PC-9 (cell line): ENCODE results near the gene ADGB. TPM values are rescaled to one million over a fixed set of nuclear protein-coding genes. Genes with fewer than 3 reads are reported as not detected.

Source experiments
- BruUV-seq: library from RNA; stranded (reverse); fragments of 400-500 nt; replicated peaks from 2 replicates; lab custom pipeline; 2021; lab: Mats Ljungman, UMichigan
- CTCF ChIA-PET: fragments of 300-600 bp; sonication (Branson Sonifier 250); formaldehyde crosslinking; loops from one replicate; lab custom pipeline; 2022; ENCODE audit warnings: antibody characterized with exemption; lab: Charles Lee
- POLR2A ChIA-PET: fragments of 300-600 bp; sonication (Branson Sonifier 250); formaldehyde crosslinking; loops from one replicate; lab custom pipeline; 2022; ENCODE audit warnings: antibody characterized with exemption; ENCODE audit not compliant: unreplicated experiment; lab: Charles Lee
- DNase-seq, 2 experiments: peaks; one replicate each; pipeline versions ENCODE4 v3.0.0 to v3.0.0-alpha.2; 2015 to 2022; ENCODE audit warnings: mixed read lengths in 1 of 2
- H2AFZ ChIP-seq: fragments of 200-600 bp; sonication (generic); 2 replicates; pipeline ENCODE4 v1.8.1; 2017; ENCODE audit warnings: antibody characterized with exemption
- H3F3A ChIP-seq: fragments of 200-600 bp; sonication (generic); 2 replicates; pipeline ENCODE4 v1.8.1; 2017; ENCODE audit warnings: antibody characterized with exemption, mild to moderate bottlenecking, low read depth; ENCODE audit not compliant: insufficient read depth
- H3K27ac ChIP-seq: fragments of 200-600 bp; sonication (generic); 2 replicates; pipeline ENCODE4 v1.6.1; 2016; ENCODE audit warnings: mixed run types
- H3K27me3 ChIP-seq: fragments of 200-600 bp; sonication (generic); 2 replicates; pipeline ENCODE4 v1.6.1; 2016; ENCODE audit warnings: low read depth, mixed run types; ENCODE audit not compliant: insufficient read depth
- H3K36me3 ChIP-seq: fragments of 200-600 bp; sonication (generic); 2 replicates; pipeline ENCODE4 v1.6.1; 2016; ENCODE audit warnings: low read depth, mixed run types
- H3K4me1 ChIP-seq: fragments of 200-600 bp; sonication (generic); replicated peaks from 2 replicates; pipeline ENCODE4 v1.6.1; 2016; ENCODE audit warnings: mixed run types; ENCODE audit not compliant: insufficient read depth
- H3K4me2 ChIP-seq: fragments of 200-600 bp; sonication (generic); 2 replicates; pipeline ENCODE4 v1.6.1; 2017; ENCODE audit warnings: mixed run types
- H3K4me3 ChIP-seq: fragments of 200-600 bp; sonication (generic); 2 replicates; pipeline ENCODE4 v1.6.1; 2016; ENCODE audit warnings: mixed run types
- H3K79me2 ChIP-seq: fragments of 200-600 bp; sonication (generic); 2 replicates; pipeline ENCODE4 v1.6.1; 2017; ENCODE audit warnings: low read depth, mixed run types
- H3K9me2 ChIP-seq: fragments of 200-600 bp; sonication (generic); 2 replicates; pipeline ENCODE4 v1.8.1; 2017; ENCODE audit warnings: mild to moderate bottlenecking; ENCODE audit not compliant: insufficient read depth
- H3K9me3 ChIP-seq: fragments of 200-600 bp; sonication (generic); 2 replicates; pipeline ENCODE4 v1.8.1; 2016; ENCODE audit warnings: low read depth; ENCODE audit not compliant: insufficient read depth
- H4K20me1 ChIP-seq: fragments of 200-600 bp; sonication (generic); 2 replicates; pipeline ENCODE4 v1.8.1; 2017; ENCODE audit not compliant: insufficient read depth
- CTCF ChIP-seq: fragments of 200-600 bp; sonication (generic); conservative IDR thresholded peaks from 2 replicates; pipeline ENCODE4 v1.6.1; 2017; ENCODE audit warnings: mixed run types, antibody characterized with exemption, mild to moderate bottlenecking, moderate library complexity
- EZH2 ChIP-seq: fragments of 200-600 bp; sonication (generic); IDR thresholded peaks from 2 replicates; pipeline ENCODE4 v1.8.0; 2017; ENCODE audit warnings: antibody characterized with exemption, low read depth
- intact Hi-C: fragments of 100-400 bp; cut with micrococcal nuclease; formaldehyde crosslinking; loops from one replicate; pipeline ENCODE4 v1.10.0; 2022; ENCODE audit not compliant: unreplicated experiment
- total RNA-seq: library from RNA; stranded (reverse); gene quantifications from 2 replicates; pipeline ENCODE4 v1.2.3, GENCODE V29; 2021

ADGB gene
- total RNA-seq, 1 experiment from 2014 or later, result not detected

- no peak for DNase-seq
- Histone ChIP-seq H3K4me3 (no peak overlapping the region), H3K36me3 (no peaks in the 10 kb centered on the region), H3K4me1 (0 out of 2 replicates have a peak, but pooled peaks cover 3% of the 10 kb centered on the region), H3K27ac (no peak overlapping the region), H3K9me3 (no peaks in the 10 kb centered on the region), H3K9me2 (no peaks in the 10 kb centered on the region), H3K79me2 (no peaks in the 10 kb centered on the region), H2AFZ (no peak overlapping the region; the same call in 1 of the 2 replicates), H3F3A (no peaks in the 10 kb centered on the region), H3K4me2 (no peak overlapping the region), H4K20me1 (no peaks in the 10 kb centered on the region), H3K27me3 (no peaks in the 10 kb centered on the region)
- CTCF ChIA-PET, result no interaction called here
- POLR2A ChIA-PET, result no interaction called here
- no peak for TF ChIP-seq EZH2
- TF ChIP-seq CTCF, result no peak
- intact Hi-C loops, result no loop called here
- BruUV-seq, result no TSS peak
Measured at GRCh38 chr6:146847426-146847825, 248.7 kb downstream of the ADGB start.

GRCh38 chr6:146850238-146850896 lies 251.6 kb downstream of the ADGB start:
- Histone ChIP-seq H3K36me3 (no peaks in the 10 kb centered on the region), H3F3A (no peaks in the 10 kb centered on the region), H4K20me1 (no peaks in the 10 kb centered on the region), H3K9me3 (no peaks in the 10 kb centered on the region), H3K79me2 (no peaks in the 10 kb centered on the region), H3K27me3 (no peaks in the 10 kb centered on the region), H3K9me2 (no peaks in the 10 kb centered on the region), H2AFZ (no peak overlapping the region), H3K27ac (no peak overlapping the region), H3K4me2 (no peak overlapping the region), H3K4me1 (0 out of 2 replicates have a peak, but pooled peaks cover 3% of the 10 kb centered on the region), H3K4me3 (no peak overlapping the region)
- no TSS peak for BruUV-seq
- POLR2A ChIA-PET, result no interaction called here
- intact Hi-C loops, result no loop called here
- CTCF ChIA-PET, result no interaction called here
- no peak for TF ChIP-seq CTCF
- no peak for TF ChIP-seq EZH2
- DNase-seq, result no peak

- Histone ChIP-seq H3K4me1 (0 out of 2 replicates have a peak, but pooled peaks cover 3% of the 10 kb centered on the region), H3F3A (no peaks in the 10 kb centered on the region), H3K4me3 (no peak overlapping the region), H3K36me3 (no peaks in the 10 kb centered on the region), H3K27ac (no peak overlapping the region), H4K20me1 (no peaks in the 10 kb centered on the region), H3K9me2 (no peaks in the 10 kb centered on the region), H3K9me3 (no peaks in the 10 kb centered on the region), H3K27me3 (no peaks in the 10 kb centered on the region), H3K79me2 (no peaks in the 10 kb centered on the region), H3K4me2 (no peak overlapping the region), H2AFZ (no peak overlapping the region)
- ChIA-PET POLR2A (no interaction called here), CTCF (no interaction called here)
- no TSS peak for BruUV-seq
- intact Hi-C loops, result no loop called here
- no peak for DNase-seq
- TF ChIP-seq EZH2 (no peak), CTCF (no peak)
Measured at GRCh38 chr6:146850981-146851380, 252.2 kb downstream of the ADGB start.
